ENCODE data around the gene LRFN2.

LRFN2 gene

DNA sequence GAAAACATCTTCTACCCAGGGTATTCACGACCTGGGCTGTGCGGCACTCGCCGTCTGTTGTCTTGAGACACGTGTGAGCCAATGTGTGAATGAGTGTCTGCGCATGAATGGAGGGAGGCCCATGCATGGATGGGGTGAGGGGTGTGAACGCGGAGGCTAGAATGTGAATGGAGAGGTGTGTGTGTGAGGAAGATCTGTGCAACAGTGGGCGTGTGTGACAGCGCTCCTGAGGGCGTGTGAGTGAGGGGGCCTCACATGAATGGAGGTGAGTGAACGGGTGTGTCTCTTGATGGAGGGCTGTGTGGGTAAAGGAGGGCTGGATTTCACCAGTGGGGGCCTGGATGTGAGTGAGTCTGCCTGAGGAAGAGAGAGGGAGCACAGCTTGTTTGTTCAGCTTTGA, 146.0 kb downstream of the LRFN2 start:
- CTCF ChIA-PET: no interaction called here
- POLR2A ChIA-PET: no interaction called here
- TF ChIP-seq CTBP1 (IDR thresholded peaks at IDR 0.05; ENCODE audit: borderline replicate concordance) (no peak), HDGF (IDR thresholded peaks at IDR 0.05; ENCODE audit: borderline replicate concordance) (no peak), SP1 (IDR thresholded peaks at IDR 0.05) (no peak), PKNOX1 (IDR thresholded peaks at IDR 0.05) (no peak), ARNT (IDR thresholded peaks at IDR 0.05) (no peak), FOXK2 (IDR thresholded peaks at IDR 0.05) (no peak), TARDBP (IDR thresholded peaks at IDR 0.05) (no peak), L3MBTL2 (conservative IDR thresholded peaks at IDR 0.05) (no peak), FOXA1 (IDR thresholded peaks at IDR 0.05) (no peak), ELF4 (IDR thresholded peaks at IDR 0.05) (no peak), LEF1 (IDR thresholded peaks at IDR 0.05; ENCODE audit: borderline replicate concordance) (no peak), NFRKB (IDR thresholded peaks at IDR 0.05) (no peak), BHLHE40 (IDR thresholded peaks at IDR 0.05; ENCODE audit: borderline replicate concordance) (no peak)
- no peak for DNase-seq (ENCODE audit: extremely low spot score)

DNA sequence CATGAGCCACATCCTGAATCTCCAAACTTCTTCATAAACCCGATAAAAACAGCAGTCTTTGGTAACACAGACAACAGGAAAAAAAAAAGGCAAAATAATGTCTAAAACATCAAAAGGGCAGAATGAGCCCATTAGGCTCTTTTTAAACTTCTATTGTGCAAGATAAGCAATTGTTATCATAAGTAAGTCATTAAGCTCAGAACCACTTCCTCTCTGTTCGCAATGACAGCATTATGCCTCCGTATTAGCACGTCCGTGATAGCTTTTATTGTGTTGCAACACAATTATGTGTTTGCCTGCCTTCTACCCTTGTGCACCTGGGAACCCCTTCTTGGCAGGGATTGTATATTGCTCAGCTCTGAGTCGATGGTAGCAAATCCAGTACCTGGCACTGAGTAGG, 147.1 kb downstream of the LRFN2 start:
- no peak for TF ChIP-seq PKNOX1 (IDR thresholded peaks at IDR 0.05)
- TF ChIP-seq BHLHE40 (IDR thresholded peaks at IDR 0.05; ENCODE audit: borderline replicate concordance): no peak
- ChIA-PET CTCF (no interaction called here), POLR2A (no interaction called here)
- no peak for DNase-seq (ENCODE audit: extremely low spot score)

DNA sequence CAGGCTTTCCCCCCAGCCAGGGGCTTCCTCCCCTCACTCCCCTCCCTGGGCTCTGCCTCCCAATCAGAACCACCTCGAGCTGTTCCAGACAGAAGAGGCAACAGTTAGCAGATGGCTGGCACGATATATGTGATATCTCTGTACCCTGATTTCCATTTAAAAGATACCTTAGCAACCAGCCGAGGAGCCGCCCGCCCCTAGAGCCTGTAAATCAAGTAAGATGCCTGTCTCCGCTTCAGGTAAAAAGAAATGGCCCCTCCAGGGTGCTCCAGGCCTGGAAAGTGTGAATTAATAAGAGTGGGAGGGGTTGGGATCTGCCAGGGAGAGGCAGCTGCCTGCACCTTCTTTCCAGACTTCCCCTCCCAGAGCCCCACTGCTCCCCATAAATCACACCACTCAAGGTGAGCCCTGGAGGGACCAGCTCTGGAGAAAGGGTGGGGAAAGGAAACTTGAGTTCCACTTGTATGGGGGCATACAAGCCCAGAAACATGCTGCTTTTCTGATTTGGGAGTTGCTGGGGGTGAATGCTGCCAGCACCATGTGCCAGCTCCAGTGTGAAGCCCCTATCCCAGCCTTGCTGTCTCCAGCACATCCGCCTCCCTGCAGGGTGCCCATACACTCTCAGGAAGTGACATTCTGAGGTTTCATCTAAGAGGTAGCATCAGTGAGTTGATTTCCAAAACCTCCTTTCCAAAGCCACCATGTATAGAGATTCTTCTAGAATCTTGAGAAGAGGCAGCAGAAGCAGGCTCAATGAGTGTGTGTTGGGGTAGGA, 148.0 kb downstream of the LRFN2 start:
- no peak for DNase-seq (ENCODE audit: extremely low spot score)
- ChIA-PET POLR2A (no interaction called here), CTCF (no interaction called here)
- no peak for TF ChIP-seq ZNF384 (IDR thresholded peaks at IDR 0.05)
- no peak for TF ChIP-seq HDGF (IDR thresholded peaks at IDR 0.05; ENCODE audit: borderline replicate concordance)
- TF ChIP-seq ELF4 (IDR thresholded peaks at IDR 0.05): no peak
- no peak for TF ChIP-seq TARDBP (IDR thresholded peaks at IDR 0.05)
- TF ChIP-seq FOXM1 (IDR thresholded peaks at IDR 0.05; ENCODE audit: borderline replicate concordance): no peak
- no peak for TF ChIP-seq SP1 (IDR thresholded peaks at IDR 0.05)
- TF ChIP-seq LEF1 (IDR thresholded peaks at IDR 0.05; ENCODE audit: borderline replicate concordance): no peak
- TF ChIP-seq ARNT (IDR thresholded peaks at IDR 0.05): no peak
- no peak for TF ChIP-seq FOXA1 (IDR thresholded peaks at IDR 0.05)
- TF ChIP-seq CTBP1 (IDR thresholded peaks at IDR 0.05; ENCODE audit: borderline replicate concordance): no peak
- TF ChIP-seq NFRKB (IDR thresholded peaks at IDR 0.05): no peak
- no peak for TF ChIP-seq FOXK2 (IDR thresholded peaks at IDR 0.05)
- TF ChIP-seq L3MBTL2 (conservative IDR thresholded peaks at IDR 0.05): no peak
- no peak for TF ChIP-seq PKNOX1 (IDR thresholded peaks at IDR 0.05)
- TF ChIP-seq SUZ12 (IDR thresholded peaks at IDR 0.05): no peak
- TF ChIP-seq BHLHE40 (IDR thresholded peaks at IDR 0.05; ENCODE audit: borderline replicate concordance): no peak

- DNase-seq (ENCODE audit: extremely low spot score): no peak
- POLR2A ChIA-PET: no interaction called here
- CTCF ChIA-PET: no interaction called here
Observed at GRCh38 chr6:40438246-40438887, 148.8 kb downstream of the LRFN2 start.

DNA sequence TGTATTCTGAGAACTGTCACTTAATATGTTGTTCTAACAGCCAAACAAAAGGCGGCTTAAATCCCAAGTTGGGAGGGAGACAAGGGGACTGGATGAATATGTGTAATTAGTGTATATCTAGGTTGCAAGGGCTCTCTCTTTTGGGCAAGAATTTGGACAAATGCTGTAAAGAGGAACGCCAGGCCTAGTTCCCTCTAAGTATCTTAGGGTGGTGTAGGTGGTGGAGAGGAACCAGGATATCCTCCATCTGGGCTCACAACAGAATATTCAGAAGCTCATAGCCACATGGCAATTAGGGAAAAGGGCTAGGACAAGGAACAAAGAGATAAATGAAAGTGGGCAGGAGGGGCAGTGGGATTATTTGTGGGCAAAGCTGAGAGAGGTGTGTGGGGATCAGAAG, 149.5 kb downstream of the LRFN2 start:
- TF ChIP-seq FOXM1 (IDR thresholded peaks at IDR 0.05; ENCODE audit: borderline replicate concordance): no peak
- TF ChIP-seq SUZ12 (IDR thresholded peaks at IDR 0.05): no peak
- TF ChIP-seq ZNF384 (IDR thresholded peaks at IDR 0.05): no peak
- no peak for TF ChIP-seq CTBP1 (IDR thresholded peaks at IDR 0.05; ENCODE audit: borderline replicate concordance)
- no peak for TF ChIP-seq ELF4 (IDR thresholded peaks at IDR 0.05)
- TF ChIP-seq HDGF (IDR thresholded peaks at IDR 0.05; ENCODE audit: borderline replicate concordance): no peak
- no peak for TF ChIP-seq FOXK2 (IDR thresholded peaks at IDR 0.05)
- no peak for TF ChIP-seq L3MBTL2 (conservative IDR thresholded peaks at IDR 0.05)
- no peak for TF ChIP-seq TARDBP (IDR thresholded peaks at IDR 0.05)
- TF ChIP-seq LEF1 (IDR thresholded peaks at IDR 0.05; ENCODE audit: borderline replicate concordance): no peak
- no peak for TF ChIP-seq BHLHE40 (IDR thresholded peaks at IDR 0.05; ENCODE audit: borderline replicate concordance)
- no peak for DNase-seq (ENCODE audit: extremely low spot score)
- ChIA-PET POLR2A (no interaction called here), CTCF (no interaction called here)

More at GRCh38 chr6:40438246-40438887, 148.8 kb downstream of the LRFN2 start:
- TF ChIP-seq PKNOX1 (IDR thresholded peaks at IDR 0.05) (no peak), TARDBP (IDR thresholded peaks at IDR 0.05) (no peak), FOXK2 (IDR thresholded peaks at IDR 0.05) (no peak), L3MBTL2 (conservative IDR thresholded peaks at IDR 0.05) (no peak), ELF4 (IDR thresholded peaks at IDR 0.05) (no peak), BHLHE40 (IDR thresholded peaks at IDR 0.05; ENCODE audit: borderline replicate concordance) (no peak), LEF1 (IDR thresholded peaks at IDR 0.05; ENCODE audit: borderline replicate concordance) (no peak), HDGF (IDR thresholded peaks at IDR 0.05; ENCODE audit: borderline replicate concordance) (no peak), SUZ12 (IDR thresholded peaks at IDR 0.05) (no peak), SP1 (IDR thresholded peaks at IDR 0.05) (no peak), ZNF384 (IDR thresholded peaks at IDR 0.05) (no peak), FOXM1 (IDR thresholded peaks at IDR 0.05; ENCODE audit: borderline replicate concordance) (no peak), FOXA1 (IDR thresholded peaks at IDR 0.05) (no peak), CTBP1 (IDR thresholded peaks at IDR 0.05; ENCODE audit: borderline replicate concordance) (no peak), NFRKB (IDR thresholded peaks at IDR 0.05) (no peak), ARNT (IDR thresholded peaks at IDR 0.05) (no peak)
